ENCODE measurements around the gene TACC2.

Gene TACC2

DNA sequence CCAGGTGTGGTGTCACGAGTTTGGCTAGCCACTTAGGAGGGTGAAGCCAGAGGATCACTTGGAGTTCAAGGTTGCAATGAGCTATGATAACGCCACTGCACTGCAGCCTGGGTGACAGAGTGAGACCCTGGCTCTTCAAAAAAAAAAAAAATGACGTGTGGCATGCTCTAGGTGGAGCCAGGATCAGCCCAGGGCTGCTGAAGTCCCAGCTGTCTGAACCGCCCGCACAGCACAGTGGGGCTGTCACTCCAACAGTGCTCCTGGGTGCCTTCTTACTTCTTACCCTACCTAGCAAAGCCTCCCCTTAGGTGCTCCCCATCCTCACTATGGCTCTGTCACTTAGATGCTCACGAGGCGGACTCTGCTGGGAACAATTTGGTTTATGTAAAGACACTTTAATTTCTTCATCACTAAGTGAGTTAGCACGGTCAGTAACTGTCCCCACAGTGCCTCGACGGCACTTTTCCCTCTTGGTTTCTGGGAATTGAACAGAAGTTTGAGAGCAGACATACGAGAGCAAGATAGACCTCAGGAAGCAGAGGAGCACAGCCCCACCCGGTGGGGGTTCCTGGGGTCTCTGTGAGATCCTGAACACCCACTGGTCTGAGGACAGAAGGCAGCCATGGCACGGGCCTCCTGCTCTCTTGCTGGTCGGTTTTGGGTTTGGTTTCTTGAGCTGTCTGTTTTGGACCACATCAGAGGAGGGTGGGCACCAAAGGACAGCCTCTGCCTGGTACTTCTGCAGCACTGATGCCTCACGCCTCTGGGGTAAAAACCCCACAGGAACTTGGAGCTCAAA lies 215.9 kb downstream of the TACC2 start:
- no peak for DNase-seq

DNA sequence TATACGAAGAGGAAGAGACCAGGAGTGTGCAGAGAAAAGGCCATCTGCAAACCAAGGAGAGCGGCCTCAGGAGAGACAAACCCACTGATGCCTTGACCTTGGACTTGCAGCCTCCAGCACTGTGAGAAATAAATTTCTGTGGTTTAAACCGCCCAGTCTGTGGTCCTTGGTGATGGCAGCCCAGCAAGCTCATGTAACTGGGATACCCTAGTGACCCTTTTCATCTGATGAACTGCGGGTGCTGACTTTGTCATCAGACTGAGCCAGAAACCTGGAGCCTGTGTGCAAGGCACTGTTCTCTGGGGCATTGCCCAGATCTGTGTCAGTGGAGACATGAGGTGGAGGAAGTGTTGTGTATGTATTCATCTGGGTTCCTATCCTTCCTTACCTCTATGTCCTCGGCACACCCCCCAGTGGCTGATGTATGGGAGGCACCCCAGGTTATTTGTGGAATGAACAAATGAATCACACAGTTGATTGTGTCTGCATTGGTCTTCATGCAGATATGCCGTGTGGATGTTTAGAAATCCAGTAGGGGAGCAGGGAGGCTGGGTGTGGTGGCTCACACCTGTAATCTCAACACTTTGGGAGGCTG lies 217.6 kb downstream of the TACC2 start:
- no peak for DNase-seq

DNA sequence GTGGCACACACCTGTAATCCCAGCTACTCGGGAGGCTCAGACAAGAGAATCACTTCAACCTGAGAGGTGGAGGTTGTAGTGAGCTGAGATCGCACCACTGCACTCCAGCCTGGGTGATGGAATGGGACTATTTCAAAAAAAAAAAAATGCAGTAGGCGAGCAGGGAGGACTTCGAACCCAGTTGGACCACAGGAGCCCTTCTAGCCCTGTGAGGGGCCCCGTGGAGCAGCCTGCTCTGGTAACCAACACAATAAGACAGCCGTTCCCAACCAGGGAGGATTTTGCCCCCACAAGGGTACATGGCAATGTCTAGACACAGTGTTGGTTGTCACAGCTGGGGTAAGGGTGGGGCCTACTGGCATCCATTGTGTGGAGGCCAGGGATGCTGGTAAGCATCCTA lies 218.2 kb downstream of the TACC2 start:
- no peak for DNase-seq

DNA sequence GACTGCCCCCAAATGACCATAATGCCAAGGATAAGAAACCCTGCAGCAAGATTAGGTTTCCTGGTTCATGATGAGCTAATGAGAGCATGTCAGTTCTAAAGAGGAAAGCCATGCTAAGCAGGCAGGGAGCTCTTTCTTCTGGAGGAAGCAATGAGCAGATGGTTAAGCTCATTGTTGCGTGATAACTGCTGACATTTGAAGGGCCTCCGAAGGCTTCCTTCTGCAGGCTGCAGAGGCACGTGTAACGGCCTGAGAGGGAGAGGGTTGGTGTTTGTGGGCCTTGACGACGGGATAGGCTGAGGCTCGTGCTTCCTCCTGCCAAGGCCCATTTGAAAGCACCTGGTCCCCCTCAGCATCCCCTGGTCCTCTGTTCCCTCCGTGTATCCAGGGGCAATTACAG lies 218.6 kb downstream of the TACC2 start:
- no peak for DNase-seq

DNA sequence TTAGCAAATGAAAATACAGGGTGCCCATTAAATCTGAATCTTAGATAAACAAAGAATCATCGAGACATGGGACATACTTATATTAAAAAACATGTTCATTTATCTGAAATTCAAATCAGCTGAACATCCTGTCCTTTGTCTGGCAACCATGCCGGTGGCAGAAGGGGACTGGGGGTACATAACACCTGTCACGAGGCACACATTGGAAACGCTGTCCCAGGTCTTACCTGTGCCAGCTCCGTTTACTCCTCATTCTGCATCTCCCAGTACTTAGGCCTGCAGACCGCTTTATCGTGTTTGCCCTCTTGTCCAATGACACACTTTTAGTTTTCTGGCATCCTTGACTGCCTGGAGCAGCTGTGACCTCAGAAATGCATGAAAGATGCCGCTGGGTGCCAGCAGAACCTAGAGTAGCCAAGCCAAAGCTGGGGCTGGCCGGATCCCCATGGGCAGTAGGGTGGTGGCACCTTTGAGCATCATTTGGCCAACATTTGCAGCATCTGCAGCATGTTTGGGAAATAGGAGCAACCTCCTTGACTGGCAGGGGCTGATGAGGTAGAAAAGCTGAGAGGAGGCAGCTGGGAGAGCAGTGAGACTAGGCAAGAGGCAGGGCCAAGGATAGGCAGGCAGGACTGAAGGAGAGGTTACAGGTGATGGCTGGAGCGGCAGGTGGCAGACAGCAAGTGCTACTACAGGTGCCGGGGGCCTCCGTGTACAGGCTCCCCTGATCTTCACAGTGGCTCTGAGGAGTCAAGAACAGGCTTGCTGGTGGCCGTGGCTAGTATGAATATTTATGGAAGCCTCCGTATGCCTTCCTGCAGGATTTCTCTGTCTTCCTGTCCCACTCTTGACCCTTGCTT lies 219.8 kb downstream of the TACC2 start:
- no peak for DNase-seq

DNA sequence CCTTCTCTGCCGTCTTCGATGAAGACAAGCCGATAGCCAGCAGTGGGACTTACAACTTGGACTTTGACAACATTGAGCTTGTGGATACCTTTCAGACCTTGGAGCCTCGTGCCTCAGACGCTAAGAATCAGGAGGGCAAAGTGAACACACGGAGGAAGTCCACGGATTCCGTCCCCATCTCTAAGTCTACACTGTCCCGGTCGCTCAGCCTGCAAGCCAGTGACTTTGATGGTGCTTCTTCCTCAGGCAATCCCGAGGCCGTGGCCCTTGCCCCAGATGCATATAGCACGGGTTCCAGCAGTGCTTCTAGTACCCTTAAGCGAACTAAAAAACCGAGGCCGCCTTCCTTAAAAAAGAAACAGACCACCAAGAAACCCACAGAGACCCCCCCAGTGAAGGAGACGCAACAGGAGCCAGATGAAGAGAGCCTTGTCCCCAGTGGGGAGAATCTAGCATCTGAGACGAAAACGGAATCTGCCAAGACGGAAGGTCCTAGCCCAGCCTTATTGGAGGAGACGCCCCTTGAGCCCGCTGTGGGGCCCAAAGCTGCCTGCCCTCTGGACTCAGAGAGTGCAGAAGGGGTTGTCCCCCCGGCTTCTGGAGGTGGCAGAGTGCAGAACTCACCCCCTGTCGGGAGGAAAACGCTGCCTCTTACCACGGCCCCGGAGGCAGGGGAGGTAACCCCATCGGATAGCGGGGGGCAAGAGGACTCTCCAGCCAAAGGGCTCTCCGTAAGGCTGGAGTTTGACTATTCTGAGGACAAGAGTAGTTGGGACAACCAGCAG lies 221.7 kb downstream of the TACC2 start:
- no peak for DNase-seq

DNA sequence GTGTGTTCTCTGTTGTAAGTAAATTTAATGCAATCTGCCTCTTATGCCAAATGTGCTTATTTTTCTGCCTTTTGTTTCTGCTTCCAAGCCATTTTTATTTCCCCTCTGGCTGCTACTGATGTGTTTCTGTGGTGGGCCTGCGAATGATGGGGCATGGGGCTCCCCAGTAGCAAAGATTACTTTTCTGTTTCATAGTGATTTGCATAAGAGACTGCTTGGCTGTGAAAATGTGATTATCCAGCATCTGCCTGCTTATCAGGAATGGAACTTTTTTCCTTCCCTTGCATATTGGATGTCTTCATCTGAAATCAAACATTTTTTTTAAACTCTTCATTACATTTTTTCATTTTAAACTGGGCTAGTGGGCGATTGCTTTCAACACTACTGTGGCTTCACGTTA lies 224.4 kb downstream of the TACC2 start:
- DNase-seq: no peak

DNA sequence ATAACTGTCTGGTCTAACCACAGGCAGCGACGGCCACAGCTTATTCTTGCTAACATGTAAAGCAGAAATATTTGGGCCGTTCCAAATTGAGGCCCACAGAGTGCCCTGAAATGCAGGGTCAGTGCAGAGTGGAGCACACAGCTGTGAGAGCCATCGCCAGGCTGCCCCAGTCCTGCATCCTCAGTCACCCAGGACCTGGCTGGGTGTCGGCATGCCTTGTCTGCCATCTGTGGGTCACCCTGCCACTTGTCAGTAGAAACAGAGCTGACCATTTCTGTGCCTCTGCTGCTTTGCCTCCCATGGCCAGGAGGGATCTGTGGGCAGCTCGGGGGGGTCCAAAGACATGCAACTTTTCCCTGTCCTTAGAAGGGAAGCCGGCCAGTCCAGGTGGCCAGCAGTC lies 224.8 kb downstream of the TACC2 start:
- DNase-seq: no peak

DNA sequence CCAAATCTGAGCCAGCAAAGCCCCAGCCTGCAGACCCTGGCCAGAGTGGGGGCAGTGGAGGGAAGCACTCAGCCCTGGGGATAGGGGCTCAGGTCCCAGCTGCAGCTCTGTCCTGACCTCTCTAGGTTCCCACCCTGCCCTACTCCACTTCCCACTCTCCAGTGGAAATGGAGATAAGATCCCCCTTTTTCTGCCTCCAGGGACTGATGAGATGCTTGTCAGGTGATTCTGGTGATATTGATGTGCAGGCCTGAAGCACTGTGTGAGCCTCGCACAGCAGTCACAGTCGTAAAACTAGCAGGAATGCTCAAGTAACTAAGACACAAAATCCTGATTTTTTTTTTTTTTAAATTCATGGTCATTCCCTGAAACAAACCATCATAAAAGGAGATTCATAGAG lies 227.1 kb downstream of the TACC2 start:
- DNase-seq: no peak

DNA sequence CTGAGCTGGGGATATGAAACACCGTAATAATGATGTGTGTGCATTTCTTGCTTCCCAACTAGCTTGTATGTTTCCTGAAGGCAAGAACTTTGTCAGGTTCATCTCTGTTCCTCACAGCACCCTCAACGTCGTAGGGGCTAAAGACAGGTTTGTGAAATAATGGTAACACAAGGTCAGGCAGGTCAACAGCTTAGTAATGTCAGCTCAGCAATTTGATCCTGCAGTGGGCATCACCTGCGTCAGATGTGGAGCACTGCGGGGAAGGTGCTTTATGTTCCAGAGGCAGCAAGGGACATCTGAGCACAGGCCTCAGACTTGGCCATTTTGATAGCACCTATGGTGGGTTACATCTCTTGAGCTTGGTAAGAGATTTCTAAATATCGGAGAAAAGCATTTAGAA lies 230.4 kb downstream of the TACC2 start:
- no peak for DNase-seq

DNA sequence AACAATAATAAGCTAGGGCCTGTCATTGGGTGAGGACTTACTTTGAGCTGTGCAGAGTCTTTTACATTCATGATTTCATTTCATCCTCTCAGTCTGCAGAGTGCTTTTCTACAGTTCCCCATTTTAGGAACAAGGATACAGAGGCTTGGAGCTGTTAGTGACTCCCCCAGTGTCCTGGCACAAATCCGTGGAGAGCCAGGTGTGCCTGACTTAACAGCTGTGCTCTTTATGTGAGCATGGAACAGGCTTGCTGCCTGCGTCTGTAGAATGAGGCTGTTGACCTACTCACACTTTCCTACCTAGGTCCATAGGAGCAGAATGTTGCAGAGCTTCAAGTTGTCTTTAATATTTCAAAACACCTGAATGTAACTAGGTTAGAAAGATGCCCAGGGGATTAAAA lies 231.8 kb downstream of the TACC2 start:
- no peak for DNase-seq

DNA sequence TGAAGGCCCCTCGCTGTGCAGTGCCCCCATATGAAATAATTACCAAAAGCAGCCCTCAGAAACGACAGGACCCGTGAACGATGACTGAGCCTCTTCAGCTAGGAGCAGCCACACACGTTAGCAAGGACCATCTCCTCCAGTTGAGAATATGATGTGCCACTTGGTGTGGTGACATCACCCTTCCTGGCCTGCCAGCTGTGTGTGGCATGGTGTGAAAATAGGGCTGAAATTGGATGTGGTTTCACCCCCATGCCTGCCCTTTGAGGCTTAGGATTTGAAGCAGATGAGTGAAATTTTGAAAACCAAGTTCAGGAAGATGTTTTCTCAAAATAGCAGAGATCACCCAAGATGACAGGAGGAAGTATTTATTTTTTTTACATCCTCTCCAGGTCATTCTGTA lies 233.0 kb downstream of the TACC2 start:
- DNase-seq: no peak

DNA sequence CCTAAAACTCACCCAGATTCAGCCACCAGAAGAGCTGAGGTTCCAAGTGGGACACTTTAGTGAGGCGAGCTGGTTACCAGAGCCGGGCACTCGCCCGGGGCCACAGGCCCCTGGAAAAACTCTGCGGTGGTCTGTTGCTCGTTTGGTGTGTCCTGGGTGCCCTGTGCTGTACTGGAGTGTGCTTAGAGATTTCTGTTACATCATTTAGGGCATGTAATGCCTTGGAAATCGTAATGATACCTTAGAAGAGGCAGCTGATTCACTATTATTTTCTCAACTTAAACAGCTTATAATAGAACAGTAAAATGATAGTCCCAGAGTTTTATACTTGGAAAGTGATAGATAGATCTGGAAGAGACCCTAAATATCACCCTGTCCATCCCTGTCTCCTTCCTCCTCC lies 233.7 kb downstream of the TACC2 start:
- DNase-seq: no peak

DNA sequence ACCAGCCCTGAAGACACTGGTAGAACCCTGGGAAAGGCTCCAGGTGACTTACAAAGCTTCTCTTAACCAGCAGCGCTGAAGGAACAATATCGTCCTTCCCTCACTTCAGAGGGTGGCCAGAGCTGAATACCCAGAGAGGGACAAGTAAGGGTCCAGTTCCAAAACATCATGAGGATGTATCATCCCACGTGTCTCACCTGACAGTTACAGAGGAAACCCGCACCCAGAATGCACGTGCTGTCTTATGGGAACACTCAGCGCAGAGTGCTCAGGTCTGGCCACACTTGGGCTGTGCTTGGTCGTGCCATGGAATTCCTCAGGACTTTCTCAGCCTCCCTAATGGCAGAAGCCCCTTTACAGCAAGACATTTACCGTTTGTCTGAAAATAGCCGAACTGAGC lies 235.2 kb downstream of the TACC2 start:
- DNase-seq: no peak

DNA sequence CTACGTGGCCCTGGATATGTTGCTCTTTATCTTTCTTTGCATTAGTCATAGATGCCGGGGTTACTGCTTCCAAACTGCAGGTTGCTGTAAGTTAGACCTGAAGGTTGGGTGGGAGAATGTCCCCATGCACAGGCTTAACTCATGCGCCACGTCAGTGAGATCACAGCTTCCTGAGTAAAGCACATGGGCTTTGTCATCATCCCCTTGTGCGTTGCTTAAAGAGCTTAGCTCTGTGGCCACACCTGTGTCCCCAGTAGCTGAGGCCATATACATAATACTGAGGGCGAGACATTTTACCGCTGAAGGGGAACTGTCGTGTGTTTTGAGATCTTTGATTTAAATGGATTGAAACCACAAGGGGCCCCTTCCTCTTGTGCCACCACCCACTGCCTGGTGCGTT lies 236.4 kb downstream of the TACC2 start:
- DNase-seq: no peak

DNA sequence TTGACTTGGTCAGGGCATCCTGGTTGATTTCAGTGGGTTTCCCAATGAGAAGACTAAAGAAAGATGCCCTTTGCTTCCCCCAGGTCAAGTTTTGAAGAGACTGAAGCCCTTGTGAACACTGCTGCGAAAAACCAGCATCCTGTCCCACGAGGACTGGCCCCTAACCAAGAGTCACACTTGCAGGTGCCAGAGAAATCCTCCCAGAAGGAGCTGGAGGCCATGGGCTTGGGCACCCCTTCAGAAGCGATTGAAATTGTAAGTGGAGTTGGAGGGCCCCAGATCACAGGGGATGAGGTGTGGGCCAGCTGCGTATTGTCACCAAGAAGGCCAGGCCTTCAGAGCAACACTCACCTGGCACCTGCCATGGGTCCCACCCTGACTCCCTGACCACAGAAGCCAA lies 238.8 kb downstream of the TACC2 start:
- DNase-seq: no peak

DNA sequence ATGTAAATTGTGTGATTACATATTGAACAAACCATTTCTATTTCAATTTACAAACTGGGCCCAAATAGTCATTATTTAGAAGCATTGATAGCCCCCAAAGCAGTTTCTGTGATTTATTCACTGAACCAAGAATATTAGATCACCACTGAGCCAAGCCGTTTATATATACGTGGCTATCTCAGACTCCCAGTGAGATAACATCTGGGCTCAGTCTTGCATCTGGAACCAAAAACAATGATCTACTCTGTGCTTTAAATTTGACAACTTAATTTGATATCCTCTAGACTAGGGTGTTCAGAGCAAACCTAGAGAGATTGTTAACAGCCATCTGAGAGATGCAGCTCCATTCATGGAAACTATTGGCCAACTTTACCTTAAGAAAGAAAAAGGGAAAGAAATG lies 240.7 kb downstream of the TACC2 start:
- DNase-seq: no peak

DNA sequence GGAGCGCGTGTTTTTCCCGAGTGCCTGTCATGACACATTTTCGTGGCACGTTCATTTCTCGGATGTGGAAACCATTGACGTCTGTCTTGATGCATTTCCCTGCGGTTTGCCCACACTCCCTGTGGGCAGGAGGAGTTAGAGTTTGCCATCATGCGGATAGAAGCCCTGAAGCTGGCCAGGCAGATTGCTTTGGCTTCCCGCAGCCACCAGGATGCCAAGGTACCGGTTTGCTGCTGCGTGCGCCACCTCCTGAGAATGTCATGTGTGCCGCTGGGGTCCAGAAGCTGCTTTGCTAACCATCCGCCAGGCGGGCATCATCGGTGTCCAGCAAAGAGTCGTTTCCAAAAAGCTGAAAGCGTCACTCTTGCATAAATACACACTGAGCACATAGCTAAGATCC lies 241.3 kb downstream of the TACC2 start:
- no peak for DNase-seq

DNA sequence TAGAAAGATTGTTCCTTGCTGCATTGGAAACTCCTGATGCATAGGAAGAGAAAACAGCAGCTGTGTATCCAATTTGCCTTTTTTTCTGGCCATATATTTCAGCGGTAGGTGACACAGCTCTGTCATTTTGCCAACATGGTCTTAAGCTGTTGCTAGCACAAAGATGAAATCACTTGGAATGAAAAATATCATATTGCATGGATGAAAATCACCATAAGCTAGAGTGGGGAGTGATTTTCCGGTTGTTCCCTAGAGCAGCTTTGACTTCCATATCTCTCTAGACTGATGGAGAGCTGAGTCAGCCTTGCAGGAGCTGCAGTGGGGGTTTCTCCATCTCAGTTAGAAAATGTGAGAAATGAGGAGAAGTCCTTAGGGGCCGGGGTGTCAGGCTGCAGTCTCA lies 243.8 kb downstream of the TACC2 start:
- no peak for DNase-seq

DNA sequence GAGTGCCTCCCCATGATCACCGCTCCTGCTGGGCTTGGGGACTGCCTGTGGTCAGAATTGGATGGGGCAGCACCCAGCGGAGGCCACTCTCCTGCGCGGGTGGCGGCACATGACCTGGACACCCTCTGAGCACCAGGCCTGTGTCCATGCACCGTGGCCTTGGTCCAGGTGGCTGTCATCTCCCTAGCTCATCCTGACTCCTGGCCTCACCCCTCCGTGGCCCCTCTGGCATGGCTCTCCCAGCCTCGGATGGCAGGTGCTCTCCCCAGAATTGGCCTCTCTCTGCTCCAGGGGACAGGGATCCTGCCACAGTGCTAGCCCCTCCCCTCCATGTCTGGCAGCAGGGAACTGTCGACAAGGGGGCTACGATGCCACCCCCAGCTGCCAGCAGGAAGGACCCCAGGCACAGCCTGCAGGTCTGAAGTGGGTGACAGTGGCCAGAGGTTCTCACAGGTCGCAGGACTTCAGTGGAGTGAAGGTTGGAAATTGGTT lies 244.9 kb downstream of the TACC2 start:
- no peak for DNase-seq

DNA sequence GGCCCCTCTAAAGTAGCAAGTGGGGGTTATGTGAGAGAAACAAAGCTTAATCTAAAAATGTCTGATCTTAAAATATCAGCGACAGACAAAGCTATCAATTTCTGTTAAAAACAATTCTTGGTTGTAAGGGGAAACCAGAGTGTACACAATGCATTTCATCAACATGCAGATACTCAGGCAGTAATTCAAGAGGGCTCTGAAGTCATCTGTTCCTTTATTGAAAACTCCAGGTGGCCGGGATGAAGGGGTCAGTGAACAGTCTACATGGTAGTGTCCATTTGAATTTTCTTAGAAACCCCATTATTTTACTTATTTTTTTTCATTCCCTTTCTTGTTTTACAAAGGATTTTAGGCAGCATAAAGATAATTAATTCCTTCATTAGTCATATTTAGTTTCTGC lies 245.5 kb downstream of the TACC2 start:
- DNase-seq: no peak

DNA sequence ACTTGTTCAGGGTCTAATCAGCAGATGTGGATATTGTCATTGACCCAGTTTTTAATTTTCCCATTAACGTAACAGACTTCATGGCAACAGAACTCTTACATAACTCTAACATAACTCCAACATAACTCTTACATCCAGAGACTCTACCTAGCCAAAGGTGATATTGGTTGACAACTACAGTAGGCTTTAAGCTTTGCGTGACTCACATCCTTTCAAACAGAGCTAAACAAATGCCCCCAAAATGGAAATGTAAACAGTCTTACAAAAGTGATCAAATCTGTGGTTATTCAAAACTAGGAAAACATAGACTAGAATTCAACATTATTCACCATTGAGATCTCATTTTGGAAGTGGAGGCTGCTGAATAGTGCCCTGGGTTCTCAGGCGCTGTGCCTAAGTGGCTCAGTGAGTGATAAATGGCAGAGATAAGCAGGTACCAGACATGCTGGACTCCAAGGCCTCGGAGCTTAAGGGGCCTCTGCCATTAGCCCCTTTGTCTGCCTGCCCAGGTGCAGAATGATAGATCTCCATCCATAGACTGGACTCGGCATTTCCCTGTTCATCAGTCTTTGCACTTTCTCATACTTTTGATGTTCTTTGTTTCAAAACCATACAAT lies 247.8 kb downstream of the TACC2 start:
- DNase-seq: no peak
